Stomach (tissue), 4 donors: ENCODE data around the gene GPR62.

Experiments
- EP300 ChIP-seq: sonication (generic); formaldehyde crosslinking; IDR thresholded peaks from one replicate; pipeline ENCODE4 v1.6.1; 2017; ENCODE audit warnings: antibody characterized with exemption
- POLR2A ChIP-seq, 4 donors: fragments of 450-650 bp; IDR thresholded peaks; one replicate each; pipeline ENCODE4 v1.6.1; 2016; ENCODE audit warnings: antibody characterized with exemption in 4 of 4, control low read depth in 2 of 4, mild to moderate bottlenecking in 1 of 4, moderate library complexity in 1 of 4
- TF ChIP-seq, protein P1 (sequence below), 7 experiments: fragments of 450-650 bp in 4 of 7; fragments of 200-600 bp in 3 of 7; sonication (generic) in 3 of 7; IDR thresholded peaks; one replicate each; pipeline ENCODE4 v1.5.1; 2016 to 2019; ENCODE audit warnings: antibody characterized with exemption in 7 of 7, control low read depth in 2 of 7, mild to moderate bottlenecking in 1 of 7

DNA sequence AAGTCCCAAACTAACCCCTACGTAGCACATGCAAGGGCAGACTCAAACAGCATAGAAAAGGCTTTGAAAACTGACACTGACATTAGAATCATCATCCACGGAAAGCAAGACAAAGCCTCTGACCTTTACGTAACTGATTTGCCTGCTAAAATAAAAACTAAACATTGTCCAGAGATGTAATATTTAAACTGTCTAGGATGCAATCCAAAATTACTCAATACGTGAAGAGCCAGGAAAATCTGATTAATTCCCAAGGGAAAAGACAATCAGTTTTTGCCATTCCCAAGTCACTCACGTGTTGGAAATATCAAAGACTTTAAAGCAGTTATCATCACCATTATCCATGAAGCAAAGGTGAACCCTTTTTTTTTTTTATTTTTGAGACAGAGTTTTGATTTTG lies 38.8 kb upstream of the GPR62 start:
- TF ChIP-seq, protein P1, sequence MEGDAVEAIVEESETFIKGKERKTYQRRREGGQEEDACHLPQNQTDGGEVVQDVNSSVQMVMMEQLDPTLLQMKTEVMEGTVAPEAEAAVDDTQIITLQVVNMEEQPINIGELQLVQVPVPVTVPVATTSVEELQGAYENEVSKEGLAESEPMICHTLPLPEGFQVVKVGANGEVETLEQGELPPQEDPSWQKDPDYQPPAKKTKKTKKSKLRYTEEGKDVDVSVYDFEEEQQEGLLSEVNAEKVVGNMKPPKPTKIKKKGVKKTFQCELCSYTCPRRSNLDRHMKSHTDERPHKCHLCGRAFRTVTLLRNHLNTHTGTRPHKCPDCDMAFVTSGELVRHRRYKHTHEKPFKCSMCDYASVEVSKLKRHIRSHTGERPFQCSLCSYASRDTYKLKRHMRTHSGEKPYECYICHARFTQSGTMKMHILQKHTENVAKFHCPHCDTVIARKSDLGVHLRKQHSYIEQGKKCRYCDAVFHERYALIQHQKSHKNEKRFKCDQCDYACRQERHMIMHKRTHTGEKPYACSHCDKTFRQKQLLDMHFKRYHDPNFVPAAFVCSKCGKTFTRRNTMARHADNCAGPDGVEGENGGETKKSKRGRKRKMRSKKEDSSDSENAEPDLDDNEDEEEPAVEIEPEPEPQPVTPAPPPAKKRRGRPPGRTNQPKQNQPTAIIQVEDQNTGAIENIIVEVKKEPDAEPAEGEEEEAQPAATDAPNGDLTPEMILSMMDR (IDR thresholded peaks at IDR 0.05): no peak
- TF ChIP-seq EP300 (no peak), POLR2A (IDR thresholded peaks at IDR 0.05) (no peak)
